HG03354 (cell line): ENCODE results near the gene FBXO46.

Experiments used
- ATAC-seq: cut with Tn5 transposase; IDR thresholded peaks from one replicate; pipeline ENCODE4 v1.9.1; 2021; ENCODE audit warnings: mild to moderate bottlenecking; ENCODE audit not compliant: unreplicated experiment, poor library complexity, severe bottlenecking

FBXO46 gene, protein sequence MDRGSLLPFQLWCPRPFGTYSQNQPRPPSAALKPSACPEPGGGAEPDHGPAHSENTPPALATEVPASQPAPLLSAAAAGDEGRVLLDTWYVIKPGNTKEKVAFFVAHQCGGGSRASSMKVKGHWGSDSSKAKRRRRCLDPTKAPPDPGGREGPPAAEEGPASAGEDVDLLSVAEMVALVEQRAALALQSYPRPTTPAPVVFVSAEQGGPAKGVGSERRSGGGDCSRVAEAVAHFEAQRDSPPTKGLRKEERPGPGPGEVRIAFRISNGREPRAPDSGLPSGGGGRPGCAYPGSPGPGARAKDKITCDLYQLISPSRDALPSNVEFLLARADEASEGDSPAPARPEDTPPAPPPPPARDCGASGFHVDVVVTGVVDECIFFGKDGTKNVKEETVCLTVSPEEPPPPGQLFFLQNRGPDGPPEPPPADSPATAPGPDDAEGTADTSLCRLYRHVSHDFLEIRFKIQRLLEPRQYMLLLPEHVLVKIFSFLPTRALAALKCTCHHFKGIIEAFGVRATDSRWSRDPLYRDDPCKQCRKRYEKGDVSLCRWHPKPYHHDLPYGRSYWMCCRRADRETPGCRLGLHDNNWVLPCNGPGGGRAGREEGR

DNA sequence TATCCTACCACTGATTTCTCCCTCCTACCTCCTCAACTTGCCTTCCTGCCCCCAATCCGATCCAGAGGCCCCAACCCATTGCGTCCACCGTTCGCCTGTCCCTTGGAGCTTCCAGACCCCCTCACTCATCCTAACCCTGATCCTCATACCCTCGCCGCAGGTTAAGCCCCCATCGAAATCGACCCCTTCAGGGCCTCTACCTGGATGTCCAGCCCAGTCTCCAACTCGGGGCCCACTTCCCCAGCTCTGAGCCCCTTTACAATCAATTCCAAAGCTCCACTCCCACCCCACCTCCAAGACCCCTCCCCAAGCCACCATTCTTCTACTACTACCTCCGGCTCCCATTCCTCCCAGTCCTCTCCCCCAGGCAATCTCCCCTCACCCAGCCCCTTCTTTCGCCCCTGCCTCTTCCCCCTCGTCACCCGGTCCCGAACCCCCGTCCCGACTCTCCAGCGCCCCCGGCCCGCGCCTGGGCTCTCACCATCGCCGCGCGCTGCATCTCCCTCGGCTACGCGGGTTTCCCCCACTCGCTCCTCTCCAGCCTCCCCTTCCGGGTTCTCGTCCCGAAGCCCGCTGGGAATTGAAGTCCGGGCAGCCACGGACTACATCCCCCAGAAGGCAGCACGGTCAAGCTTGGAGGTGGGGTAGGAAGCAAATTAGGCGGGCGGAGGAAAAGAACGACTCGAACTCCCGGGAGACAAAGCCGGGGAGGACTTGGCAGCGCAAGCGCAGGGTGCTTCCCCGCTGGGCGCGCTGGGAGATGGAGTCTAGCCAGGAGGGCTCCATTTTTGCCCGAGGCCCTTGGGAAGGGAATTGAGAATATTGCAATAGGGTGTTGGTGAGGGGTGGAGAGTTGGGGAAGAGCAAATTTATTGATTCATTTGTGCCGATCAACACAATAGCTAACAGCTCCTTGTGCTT lies at the start of gene FBXO46:
FBXO46 (minus strand) TSS at position 529 of the 921 bp plus-strand sequence. CDS start 17,401 bp downstream, outside the sequence.
- ATAC-seq = peak; percentile 96

DNA sequence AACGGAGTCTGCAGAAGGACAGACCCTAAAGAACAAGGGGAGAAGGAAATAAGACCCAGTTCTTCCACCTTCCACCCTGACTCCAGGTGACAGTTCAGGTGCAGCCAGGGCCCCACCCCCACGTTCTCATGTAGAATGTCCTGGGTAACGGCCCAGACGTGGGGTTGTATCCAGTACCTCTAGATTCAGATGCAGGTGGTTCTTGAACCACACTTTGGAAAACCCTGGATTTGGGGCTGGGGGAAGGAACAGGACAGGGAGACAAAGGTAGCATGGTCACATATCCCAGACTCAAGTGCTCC lies 49.4 kb upstream of the FBXO46 start:
- ATAC-seq = no peak

DNA sequence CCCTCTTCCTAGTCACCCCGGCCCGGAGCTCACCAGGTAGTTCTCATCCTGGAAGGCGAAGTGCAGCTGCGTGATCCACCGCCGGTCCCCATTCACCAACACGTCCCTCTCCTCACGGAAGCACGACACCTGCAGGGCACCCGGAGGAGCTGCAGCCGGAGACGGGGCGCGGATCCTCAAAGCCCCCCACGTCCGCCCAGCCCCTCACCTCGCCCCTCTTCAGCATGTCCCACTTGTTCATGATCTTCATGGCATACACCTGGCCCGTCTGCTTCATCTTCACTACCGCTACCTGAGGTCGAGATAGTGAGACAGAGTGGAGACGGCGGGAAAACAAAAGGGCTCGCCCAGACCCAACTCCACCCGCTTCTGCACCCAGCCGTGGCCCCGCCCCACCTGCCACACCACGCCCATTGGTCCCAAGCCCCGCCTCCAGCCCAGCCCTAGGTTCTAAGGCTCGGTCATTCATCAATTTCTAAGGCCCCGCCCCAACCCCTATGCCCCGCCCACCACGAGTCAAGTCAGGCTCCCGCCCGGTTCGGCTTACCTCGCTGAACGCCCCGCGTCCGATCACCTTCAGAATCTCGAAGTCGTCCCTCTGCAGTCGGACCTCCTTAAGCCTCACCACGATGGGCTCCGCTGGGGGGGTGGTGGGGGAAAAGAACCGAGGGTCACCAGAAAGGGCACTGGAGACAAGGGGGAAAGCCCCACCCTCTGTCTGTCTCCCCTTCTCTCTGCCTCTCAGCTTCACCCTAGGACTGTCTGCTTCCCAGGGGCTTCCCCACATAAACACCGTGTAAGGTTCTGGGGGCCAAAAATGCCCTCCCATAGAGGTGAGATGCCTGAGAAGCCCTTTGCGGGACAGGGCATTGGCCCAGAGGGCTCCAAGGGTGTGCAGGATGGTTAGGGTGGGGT lies 48.8 kb upstream of the FBXO46 start:
- peak; percentile 83 for ATAC-seq

DNA sequence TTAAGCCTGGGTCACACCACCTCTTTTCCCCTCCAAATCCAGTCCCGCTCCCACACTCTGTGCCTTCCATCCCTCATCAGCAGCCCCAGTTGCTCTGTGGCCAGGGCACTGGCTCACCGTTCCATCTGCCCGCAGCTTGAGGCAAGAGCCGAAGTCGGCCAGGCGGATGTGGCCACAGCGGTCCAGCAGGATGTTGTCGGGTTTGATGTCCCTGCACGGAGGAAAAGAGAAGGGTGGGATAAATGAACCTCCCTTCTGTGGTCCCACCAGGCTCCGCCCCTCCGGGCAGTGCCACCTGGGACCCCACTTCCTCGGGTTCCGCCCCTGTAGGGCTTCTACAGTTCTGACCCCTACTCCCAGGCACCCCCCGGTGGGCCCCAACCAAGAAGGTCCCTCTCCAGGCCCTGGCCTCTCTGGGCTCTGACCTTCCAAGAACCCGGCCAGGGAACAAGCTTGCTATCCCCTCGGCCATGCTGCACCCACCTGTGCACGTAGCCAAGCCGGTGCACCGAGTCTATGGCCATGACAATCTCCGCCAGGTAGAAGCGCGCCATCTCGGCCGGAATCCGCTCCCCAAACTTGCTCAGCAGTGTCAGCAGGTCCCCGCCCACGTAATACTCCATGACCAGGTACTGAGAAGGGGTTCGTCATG lies 47.4 kb upstream of the FBXO46 start:
- ATAC-seq = no peak

DNA sequence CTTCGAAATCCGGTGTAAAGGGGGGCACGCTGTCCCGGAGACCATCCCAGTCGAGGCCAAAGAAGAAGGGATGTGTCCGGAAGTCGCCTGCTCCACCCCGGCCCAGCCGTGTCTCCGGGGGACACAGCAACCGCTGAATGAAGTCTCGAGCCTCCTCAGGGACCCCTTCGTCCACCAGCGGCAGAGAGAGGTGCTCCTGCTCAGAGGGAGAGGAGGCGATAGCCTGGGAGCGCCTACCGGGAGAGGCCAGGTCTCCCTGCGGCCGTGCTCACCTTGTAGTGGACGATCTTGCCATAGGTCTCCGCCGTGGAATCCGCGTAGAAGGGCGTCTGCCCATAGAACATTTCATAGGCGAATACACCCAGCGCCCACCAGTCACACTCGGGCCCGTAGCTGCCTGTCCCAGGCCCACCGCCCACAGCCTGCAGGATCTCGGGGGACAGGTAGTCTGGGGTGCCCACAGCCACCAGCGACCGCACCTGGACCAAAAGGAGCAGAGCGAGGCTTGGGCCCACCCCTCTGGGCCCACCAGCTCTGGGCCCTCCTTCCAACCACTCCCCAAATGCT lies 46.8 kb upstream of the FBXO46 start:
- ATAC-seq = no peak

DNA sequence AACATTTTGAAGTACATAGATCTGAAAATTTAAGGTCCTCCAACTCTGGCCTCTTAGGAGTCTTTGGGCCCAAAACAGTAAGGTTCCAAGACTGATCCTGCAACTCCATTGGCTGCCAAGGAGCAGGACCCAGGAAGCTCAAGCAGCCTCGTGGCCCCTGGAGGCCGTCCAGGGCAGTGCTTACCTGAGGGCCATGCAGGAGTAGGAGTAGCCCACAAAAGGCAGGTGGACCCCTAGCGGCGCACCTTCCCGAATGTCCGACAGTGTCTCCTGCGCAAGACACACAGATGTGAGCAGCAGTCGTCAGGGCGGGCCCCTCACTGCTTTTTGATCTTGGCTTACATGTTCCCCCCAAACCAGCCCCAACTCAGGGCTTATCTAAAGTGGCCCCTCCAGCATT lies 44.1 kb upstream of the FBXO46 start:
- no peak for ATAC-seq

DNA sequence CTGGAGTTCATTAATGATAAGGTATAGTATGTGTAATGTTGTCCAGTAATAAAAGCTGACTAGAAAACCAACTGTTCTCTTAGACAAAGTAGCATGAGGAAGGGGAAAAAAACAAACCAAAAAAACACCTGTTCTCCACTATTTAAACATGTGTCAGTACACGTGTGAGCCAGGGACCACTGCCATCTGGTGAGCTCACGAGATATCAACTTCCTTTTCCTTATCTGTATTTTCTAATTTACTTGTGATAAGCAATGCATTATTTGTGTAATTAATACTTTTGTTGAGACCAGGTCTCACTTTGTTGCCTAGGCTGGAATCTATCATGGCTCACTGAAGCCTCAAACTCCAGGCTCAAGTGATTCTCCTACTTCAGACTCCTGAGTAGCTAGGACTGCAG lies 42.7 kb upstream of the FBXO46 start:
- no peak for ATAC-seq

DNA sequence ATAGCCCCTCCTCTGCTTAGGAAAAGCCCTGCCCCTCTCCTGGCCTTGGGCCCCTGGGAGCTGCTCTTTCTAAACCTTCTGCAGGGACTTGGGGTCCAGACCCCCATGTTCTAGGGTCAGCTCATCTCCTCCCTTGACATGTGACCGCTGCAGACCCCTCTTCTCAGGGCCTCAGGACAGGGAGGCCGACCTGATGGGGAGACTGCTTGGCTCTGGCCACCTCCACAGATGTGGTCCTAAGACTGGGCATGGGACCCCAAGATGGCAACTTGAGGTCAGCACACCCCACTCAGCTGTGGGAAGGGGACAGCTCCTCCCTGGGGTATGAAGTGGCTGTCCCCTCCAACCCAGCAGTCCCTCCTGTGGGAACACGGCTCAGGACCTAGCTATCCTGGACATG lies 42.2 kb upstream of the FBXO46 start:
- ATAC-seq = no peak

DNA sequence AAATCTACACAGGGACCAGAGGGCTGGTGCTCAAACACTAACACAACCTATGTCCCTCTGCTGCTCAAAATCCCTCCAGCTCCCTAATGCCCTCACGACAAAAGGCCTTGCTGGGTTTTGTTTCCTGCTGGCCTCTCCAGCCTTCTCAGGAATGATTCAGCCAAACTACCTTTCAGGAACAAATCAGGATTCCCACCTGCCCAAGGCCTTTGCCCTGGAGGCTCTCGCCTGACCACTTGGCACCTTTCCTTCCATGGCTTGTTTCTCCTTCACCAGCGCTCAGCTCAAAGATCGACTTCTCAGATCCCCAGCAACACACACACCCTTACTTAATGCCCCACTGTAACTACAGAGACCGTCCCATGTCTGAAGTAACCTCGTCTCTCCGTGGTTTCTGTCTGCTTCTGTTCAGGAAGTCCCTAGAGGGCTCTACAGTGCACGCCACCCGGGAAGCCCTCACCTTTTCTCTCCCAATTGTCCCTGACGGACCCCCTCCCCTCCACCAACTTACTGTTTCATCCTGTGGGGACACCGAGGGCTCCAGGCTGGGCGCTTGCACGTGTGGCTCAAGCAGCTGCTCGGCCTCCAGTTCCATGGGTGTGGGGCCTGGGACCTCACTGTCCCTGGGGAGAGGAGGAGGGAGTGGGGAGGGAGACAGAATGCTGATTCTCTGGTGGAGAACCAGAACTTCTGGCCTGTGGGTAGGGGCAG lies 41.6 kb upstream of the FBXO46 start:
- no peak for ATAC-seq

DNA sequence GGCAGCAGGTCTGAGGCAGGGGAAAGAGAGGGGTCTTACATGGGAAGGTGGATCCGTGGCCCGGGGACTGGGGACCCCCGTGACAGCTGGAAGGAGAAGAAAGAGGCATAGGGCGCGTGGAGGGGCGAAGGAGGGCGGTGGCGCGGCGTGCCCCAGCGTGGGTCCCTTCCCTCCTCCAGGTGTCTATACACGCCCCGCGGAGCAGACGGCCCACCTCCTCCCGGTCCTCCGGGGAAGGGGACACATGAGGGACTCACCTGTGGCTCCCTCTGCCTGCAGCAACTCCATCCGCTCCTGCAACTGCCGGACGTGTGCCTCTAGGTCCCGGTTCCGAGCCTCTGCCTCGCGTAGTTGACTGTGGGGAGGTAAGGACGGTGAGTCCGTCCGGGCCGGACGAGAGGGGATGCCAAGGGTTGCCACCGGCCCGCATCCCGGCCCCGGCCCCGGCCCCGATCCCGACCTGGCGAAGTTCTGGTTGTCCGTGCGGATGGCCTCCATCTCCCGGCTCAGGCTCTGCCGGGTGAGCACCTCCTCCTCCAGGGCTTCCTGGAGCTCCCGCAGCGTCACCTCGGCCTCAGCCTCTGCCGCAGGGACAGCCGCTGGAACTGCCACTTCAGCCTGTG lies 40.7 kb upstream of the FBXO46 start:
- no peak for ATAC-seq

DNA sequence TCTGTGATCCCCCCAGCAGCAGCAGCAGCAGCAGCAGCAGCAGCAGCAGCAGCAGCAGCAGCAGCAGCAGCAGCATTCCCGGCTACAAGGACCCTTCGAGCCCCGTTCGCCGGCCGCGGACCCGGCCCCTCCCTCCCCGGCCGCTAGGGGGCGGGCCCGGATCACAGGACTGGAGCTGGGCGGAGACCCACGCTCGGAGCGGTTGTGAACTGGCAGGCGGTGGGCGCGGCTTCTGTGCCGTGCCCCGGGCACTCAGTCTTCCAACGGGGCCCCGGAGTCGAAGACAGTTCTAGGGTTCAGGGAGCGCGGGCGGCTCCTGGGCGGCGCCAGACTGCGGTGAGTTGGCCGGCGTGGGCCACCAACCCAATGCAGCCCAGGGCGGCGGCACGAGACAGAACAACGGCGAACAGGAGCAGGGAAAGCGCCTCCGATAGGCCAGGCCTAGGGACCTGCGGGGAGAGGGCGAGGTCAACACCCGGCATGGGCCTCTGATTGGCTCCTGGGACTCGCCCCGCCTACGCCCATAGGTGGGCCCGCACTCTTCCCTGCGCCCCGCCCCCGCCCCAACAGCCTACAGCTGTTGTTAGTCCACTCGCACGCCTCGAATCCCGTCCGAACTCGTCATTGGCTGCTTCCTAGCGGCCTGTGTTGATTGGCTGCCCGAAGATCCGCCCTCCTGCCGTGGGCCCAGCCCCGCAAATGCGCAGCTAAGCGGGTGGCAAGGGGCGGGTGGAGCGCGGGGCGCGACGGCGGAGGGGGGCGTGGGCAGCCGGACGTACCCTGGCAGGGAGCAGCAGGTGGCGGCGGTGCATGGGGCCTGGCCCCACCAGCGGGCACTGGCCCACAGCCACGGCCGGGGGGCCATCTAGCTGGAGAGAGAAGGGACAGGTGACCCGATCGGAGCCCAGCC lies 39.8 kb upstream of the FBXO46 start:
- peak; percentile 62 for ATAC-seq

DNA sequence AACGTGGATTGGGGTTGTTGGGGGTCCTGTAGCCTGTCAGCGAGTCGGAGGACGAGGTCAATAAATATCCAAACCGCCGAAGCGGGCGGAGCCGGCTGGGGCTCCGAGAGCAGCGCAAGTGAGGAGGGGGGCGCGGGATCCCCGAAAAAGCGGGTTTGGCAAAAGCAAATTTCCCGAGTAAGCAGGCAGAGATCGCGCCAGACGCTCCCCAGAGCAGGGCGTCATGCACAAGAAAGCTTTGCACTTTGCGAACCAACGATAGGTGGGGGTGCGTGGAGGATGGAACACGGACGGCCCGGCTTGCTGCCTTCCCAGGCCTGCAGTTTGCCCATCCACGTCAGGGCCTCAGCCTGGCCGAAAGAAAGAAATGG lies 39.1 kb upstream of the FBXO46 start:
- ATAC-seq = peak; percentile 12

DNA sequence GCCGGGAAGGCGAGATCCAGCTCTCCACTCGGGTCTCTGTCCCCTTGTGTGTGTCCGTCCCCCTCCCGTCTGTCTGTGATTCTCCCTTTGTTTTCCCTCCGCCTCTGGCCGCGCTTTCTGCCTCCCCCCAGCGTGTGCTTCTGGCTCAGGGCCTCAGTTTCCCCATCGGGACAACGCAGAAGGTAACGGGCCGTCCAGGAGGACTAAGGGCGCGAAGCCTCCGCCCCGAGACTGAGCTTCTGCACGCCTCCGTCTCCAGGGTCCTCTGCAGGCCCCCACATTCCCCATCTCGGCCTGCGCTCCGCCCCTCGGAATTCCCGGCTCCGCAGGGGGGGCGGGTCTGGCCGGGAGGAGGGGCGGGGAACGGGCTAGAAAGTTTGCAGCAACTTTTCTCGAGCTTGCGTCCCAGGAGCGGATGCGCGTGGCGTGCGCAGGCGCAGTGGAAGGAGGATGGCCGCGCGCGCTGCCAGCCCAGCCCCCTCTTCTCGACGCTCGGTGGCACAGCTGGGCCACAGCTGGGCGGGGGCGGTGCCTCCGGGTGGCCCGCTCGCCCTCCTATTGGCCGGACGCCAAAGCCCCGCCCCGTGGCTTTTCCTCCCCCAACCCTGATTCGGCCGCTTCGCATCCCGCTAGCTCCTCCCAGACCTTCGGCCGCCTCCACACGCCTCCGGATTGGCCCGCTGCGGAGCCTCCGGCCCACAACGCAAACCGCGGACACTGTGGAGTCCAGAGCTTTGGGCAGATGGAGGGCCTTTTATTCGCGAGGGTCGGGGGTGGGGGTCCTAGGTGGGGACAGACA lies 38.5 kb upstream of the FBXO46 start, which contains the start of gene SIX5:
SIX5 (minus strand) TSS at position 269 of the 799 bp plus-strand sequence. CDS start 408 bp downstream, outside the sequence.
- ATAC-seq = peak; percentile 59

DNA sequence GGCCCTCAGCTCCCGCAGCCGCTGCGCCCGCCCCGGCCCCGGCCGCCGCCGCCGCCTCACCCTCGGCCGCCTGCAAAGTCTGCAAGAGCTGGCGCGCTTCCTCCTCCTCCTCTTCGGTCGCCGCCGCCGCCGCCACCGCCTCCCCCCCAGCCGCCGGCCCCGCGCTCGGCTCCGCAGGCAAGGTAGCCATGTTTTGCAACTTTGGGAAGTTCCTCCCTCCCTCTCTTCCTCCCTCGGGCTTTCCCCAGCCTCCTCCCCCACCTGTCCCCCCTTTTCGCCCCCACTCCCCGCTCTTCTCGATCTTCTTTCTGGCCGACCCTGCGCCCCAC lies 37.9 kb upstream of the FBXO46 start:
- ATAC-seq = no peak

DNA sequence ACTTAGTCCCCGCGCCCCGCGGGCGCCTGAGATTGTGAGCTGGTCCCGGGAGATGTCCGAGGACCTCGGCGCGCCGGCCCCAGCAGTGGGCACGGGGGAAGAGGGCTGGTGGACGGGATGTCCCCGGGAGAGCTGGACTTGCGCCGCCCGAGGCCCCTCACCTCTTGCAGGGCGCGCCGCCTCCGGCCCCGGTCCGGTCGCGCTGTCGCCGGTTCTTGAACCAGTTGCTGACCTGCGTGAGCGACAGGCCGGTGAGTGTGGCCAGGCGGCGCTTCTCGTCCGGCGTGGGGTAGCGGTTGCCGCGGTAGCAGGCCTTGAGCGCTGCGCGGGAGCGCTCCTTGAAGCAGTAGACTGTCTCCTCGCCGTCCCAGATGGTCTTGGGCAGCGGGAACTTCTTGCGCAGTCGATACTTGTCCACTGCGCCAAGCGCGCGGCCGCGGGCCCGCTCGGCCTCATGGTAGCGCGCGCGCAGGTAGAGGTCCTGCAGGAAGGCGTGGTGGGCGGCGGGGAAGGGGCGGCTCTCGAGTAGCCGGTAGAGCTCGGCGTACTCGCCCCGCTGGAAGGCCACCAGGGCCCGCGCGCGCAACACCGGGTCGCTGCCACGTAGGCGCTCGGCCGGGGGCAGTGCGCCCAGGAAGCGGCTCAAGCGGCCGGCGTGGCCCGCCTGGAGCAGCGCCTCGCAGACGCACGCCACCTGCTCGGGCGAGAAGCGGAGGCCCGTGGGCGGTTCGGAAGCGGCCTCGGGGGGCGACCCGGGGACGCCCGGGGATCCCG lies 37.4 kb upstream of the FBXO46 start:
- ATAC-seq = no peak
